Measurements from ENCODE around the gene FHIP2A. TPM values are rescaled to one million over a fixed set of nuclear protein-coding genes. Genes with fewer than 3 reads are reported as not detected.
"Not testable (repeated sequence)": the region's sequence is repeated elsewhere in the genome, so short reads cannot be mapped to it uniquely, and the experiment has no call there.

Gene FHIP2A
- total and polyA plus RNA-seq, 3 donors from 2014 or later = 30.3 to 44.8 (median 39.8) TPM

GRCh38 chr10:114845978-114846693 is 24.6 kb downstream of the FHIP2A start:
- Histone ChIP-seq H3K36me3 (ENCODE audit: low read depth, missing control alignments) (no peaks in the 10 kb centered on the region), H3K4me3 (no peak overlapping the region), H3K4me1 (no peaks in the 10 kb centered on the region), H3K9me3 (no peaks in the 10 kb centered on the region), H3K27ac (no peak overlapping the region), H3K27me3 (no peaks in the 10 kb centered on the region)
- WGBS, 2 donors = 83 to 89% methylated on average over 8 of the region's 8 CpGs
- intact Hi-C loops (cut with DNase I; ENCODE audit: low total_unique reads) = no loop called here
- TF ChIP-seq CTCF (IDR thresholded peaks at IDR 0.05) = no peak
- no peak for TF ChIP-seq POLR2A (IDR thresholded peaks at IDR 0.05)
- DNase-seq = no peak

GRCh38 chr10:114847517-114847916 is 25.9 kb downstream of the FHIP2A start:
- H3K27me3 ChIP-seq; H3K4me1 ChIP-seq; H3K27ac ChIP-seq; DNase-seq; H3K4me3 ChIP-seq; intact Hi-C loops (cut with DNase I; ENCODE audit: low total_unique reads); H3K9me3 ChIP-seq; H3K36me3 ChIP-seq (ENCODE audit: low read depth, missing control alignments): not testable (repeated sequence)
- 91 to 96% methylated on average over 10 of the region's 10 CpGs for WGBS, 2 donors

- H3K9me3 ChIP-seq = no peaks in the 10 kb centered on the region
- no peak for DNase-seq
- no peak overlapping the region for H3K27ac ChIP-seq
- WGBS, 2 donors = 93 to 98% methylated on average over 4 of the region's 4 CpGs
- H3K36me3 ChIP-seq (ENCODE audit: low read depth, missing control alignments) = peaks cover 2% of the 10 kb centered on the region
- intact Hi-C loops (cut with DNase I; ENCODE audit: low total_unique reads) = no loop called here
- no peak overlapping the region for H3K4me3 ChIP-seq
- no peaks in the 10 kb centered on the region for H3K27me3 ChIP-seq
- H3K4me1 ChIP-seq = no peaks in the 10 kb centered on the region
- TF ChIP-seq CTCF (IDR thresholded peaks at IDR 0.05) = no peak
- TF ChIP-seq POLR2A (IDR thresholded peaks at IDR 0.05) = no peak
Measured at GRCh38 chr10:114849674-114850073, 28.1 kb downstream of the FHIP2A start.

GRCh38 chr10:114850126-114850525 is 28.5 kb downstream of the FHIP2A start:
- Histone ChIP-seq H3K4me1 (no peaks in the 10 kb centered on the region), H3K36me3 (ENCODE audit: low read depth, missing control alignments) (peaks cover 2% of the 10 kb centered on the region), H3K9me3 (no peaks in the 10 kb centered on the region), H3K27me3 (no peaks in the 10 kb centered on the region), H3K27ac (no peak overlapping the region), H3K4me3 (no peak overlapping the region)
- WGBS, 2 donors = 71 to 98% methylated on average over 2 of the region's 2 CpGs
- TF ChIP-seq CTCF (IDR thresholded peaks at IDR 0.05) (no peak), POLR2A (IDR thresholded peaks at IDR 0.05) (no peak)
- no peak for DNase-seq
- intact Hi-C loops (cut with DNase I; ENCODE audit: low total_unique reads) = no loop called here

- H3K9me3 ChIP-seq = no peaks in the 10 kb centered on the region
- no peak for DNase-seq
- intact Hi-C loops (cut with DNase I; ENCODE audit: low total_unique reads) = no loop called here
- no peak for TF ChIP-seq CTCF (IDR thresholded peaks at IDR 0.05)
- no peak overlapping the region for H3K4me3 ChIP-seq
- no peaks in the 10 kb centered on the region for H3K27me3 ChIP-seq
- H3K36me3 ChIP-seq (ENCODE audit: low read depth, missing control alignments) = peaks cover 2% of the 10 kb centered on the region
- no peak overlapping the region for H3K27ac ChIP-seq
- no peaks in the 10 kb centered on the region for H3K4me1 ChIP-seq
- 91% methylated on average over 2 of the region's 2 CpGs for WGBS, 2 donors
Measured at GRCh38 chr10:114851336-114851735, 29.8 kb downstream of the FHIP2A start.

Measured in testis (tissue), 3 donors.